Measurements from ENCODE around the gene REP15.
A peak's percentile ranks its signal among the peaks of the same experiment; 100 is the strongest.

REP15 gene

GRCh38 chr12:27710592-27711316 lies 14.5 kb downstream of the REP15 start, which contains the start of gene MRPS35 (continued):
- peak; percentile 90 for TF ChIP-seq PATZ1 (tag by site-specific recombination; IDR thresholded peaks at IDR 0.05)
- TF ChIP-seq YY1 (tag by site-specific recombination; IDR thresholded peaks at IDR 0.05) = peak; percentile 100
- peak; percentile 99 for TF ChIP-seq GLI4 (tag by site-specific recombination; IDR thresholded peaks at IDR 0.05)
- peak; percentile 64 for TF ChIP-seq SP2 (tag by site-specific recombination; IDR thresholded peaks at IDR 0.05)
- peak; percentile 77 for TF ChIP-seq ZNF341 (tag by site-specific recombination; IDR thresholded peaks at IDR 0.05; ENCODE audit: low read depth)
- TF ChIP-seq, protein P1, sequence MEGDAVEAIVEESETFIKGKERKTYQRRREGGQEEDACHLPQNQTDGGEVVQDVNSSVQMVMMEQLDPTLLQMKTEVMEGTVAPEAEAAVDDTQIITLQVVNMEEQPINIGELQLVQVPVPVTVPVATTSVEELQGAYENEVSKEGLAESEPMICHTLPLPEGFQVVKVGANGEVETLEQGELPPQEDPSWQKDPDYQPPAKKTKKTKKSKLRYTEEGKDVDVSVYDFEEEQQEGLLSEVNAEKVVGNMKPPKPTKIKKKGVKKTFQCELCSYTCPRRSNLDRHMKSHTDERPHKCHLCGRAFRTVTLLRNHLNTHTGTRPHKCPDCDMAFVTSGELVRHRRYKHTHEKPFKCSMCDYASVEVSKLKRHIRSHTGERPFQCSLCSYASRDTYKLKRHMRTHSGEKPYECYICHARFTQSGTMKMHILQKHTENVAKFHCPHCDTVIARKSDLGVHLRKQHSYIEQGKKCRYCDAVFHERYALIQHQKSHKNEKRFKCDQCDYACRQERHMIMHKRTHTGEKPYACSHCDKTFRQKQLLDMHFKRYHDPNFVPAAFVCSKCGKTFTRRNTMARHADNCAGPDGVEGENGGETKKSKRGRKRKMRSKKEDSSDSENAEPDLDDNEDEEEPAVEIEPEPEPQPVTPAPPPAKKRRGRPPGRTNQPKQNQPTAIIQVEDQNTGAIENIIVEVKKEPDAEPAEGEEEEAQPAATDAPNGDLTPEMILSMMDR (tag by site-specific recombination; IDR thresholded peaks at IDR 0.05) = peak; percentile 77
- no peak for TF ChIP-seq ZNF274 (IDR thresholded peaks at IDR 0.05; ENCODE audit: low read length)
- TF ChIP-seq ZNF274 (tag by site-specific recombination; IDR thresholded peaks at IDR 0.05; ENCODE audit: borderline replicate concordance) = no peak
- TF ChIP-seq OSR2 (tag by site-specific recombination; IDR thresholded peaks at IDR 0.05) = no peak
- TF ChIP-seq ZNF18 (tag by site-specific recombination; IDR thresholded peaks at IDR 0.05) = peak; percentile 61; the same call in 1 of the 2 replicates
- TF ChIP-seq SP7 (tag by site-specific recombination; IDR thresholded peaks at IDR 0.05) = peak; percentile 90
- peak; percentile 68; the same call in 1 of the 2 replicates for TF ChIP-seq ZNF121 (tag by site-specific recombination; IDR thresholded peaks at IDR 0.05)
- TF ChIP-seq, protein P2, sequence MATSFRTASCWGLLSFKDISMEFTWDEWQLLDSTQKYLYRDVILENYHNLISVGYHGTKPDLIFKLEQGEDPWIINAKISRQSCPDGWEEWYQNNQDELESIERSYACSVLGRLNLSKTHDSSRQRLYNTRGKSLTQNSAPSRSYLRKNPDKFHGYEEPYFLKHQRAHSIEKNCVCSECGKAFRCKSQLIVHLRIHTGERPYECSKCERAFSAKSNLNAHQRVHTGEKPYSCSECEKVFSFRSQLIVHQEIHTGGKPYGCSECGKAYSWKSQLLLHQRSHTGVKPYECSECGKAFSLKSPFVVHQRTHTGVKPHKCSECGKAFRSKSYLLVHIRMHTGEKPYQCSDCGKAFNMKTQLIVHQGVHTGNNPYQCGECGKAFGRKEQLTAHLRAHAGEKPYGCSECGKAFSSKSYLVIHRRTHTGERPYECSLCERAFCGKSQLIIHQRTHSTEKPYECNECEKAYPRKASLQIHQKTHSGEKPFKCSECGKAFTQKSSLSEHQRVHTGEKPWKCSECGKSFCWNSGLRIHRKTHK (tag by site-specific recombination; IDR thresholded peaks at IDR 0.05) = no peak
- TF ChIP-seq, protein P3, sequence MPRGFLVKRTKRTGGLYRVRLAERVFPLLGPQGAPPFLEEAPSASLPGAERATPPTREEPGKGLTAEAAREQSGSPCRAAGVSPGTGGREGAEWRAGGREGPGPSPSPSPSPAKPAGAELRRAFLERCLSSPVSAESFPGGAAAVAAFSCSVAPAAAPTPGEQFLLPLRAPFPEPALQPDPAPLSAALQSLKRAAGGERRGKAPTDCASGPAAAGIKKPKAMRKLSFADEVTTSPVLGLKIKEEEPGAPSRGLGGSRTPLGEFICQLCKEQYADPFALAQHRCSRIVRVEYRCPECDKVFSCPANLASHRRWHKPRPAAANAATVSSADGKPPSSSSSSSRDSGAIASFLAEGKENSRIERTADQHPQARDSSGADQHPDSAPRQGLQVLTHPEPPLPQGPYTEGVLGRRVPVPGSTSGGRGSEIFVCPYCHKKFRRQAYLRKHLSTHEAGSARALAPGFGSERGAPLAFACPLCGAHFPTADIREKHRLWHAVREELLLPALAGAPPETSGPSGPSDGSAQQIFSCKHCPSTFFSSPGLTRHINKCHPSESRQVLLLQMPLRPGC (tag by site-specific recombination; IDR thresholded peaks at IDR 0.05) = peak; percentile 73
- TF ChIP-seq ZNF610 (tag by site-specific recombination; IDR thresholded peaks at IDR 0.05; ENCODE audit: borderline replicate concordance) = peak; percentile 86; the same call in 1 of the 2 replicates
- no peak for TF ChIP-seq PRDM6 (tag by site-specific recombination; IDR thresholded peaks at IDR 0.05)
- TF ChIP-seq GLIS1 (tag by site-specific recombination; IDR thresholded peaks at IDR 0.05) = peak; percentile 64
- no peak for TF ChIP-seq PRDM2 (tag by site-specific recombination; IDR thresholded peaks at IDR 0.05; ENCODE audit: borderline replicate concordance)
- TF ChIP-seq ZSCAN23 (tag by site-specific recombination; IDR thresholded peaks at IDR 0.05) = no peak
- no peak for TF ChIP-seq PRDM1 (tag by site-specific recombination; IDR thresholded peaks at IDR 0.05)
- TF ChIP-seq GFI1B (tag by site-specific recombination; IDR thresholded peaks at IDR 0.05) = peak; percentile 61
- TF ChIP-seq ZNF37A (tag by site-specific recombination; IDR thresholded peaks at IDR 0.05) = no peak

Measured in HEK293 (cell line).